Effector memory CD4-positive, alpha-beta T cell (primary cell): Measurements from ENCODE around the gene NTN3.
"Not testable (repeated sequence)": the region's sequence is repeated elsewhere in the genome, so short reads cannot be mapped to it uniquely, and the experiment has no call there.

ENCODE experiments used
- DNase-seq, 3 donors: peaks; one replicate each; pipeline ENCODE4 v3.0.0-alpha.2; 2020
- H3K27ac ChIP-seq: 2 replicates; pipeline ENCODE4 v1.7.0; 2013; ENCODE audit warnings: mild to moderate bottlenecking, low read length, moderate library complexity; ENCODE audit not compliant: insufficient read depth, poor library complexity, severe bottlenecking
- H3K27me3 ChIP-seq: replicated peaks from 2 replicates; pipeline ENCODE4 v1.7.0; 2013; ENCODE audit warnings: mild to moderate bottlenecking, low read length; ENCODE audit not compliant: insufficient read depth, control insufficient read depth, poor library complexity, severe bottlenecking
- H3K36me3 ChIP-seq: 2 replicates; pipeline ENCODE4 v1.7.0; 2013; ENCODE audit warnings: mild to moderate bottlenecking, low read length, moderate library complexity; ENCODE audit not compliant: control insufficient read depth, insufficient read depth
- H3K4me1 ChIP-seq: 2 replicates; pipeline ENCODE4 v1.7.0; 2013; ENCODE audit warnings: low read length, mild to moderate bottlenecking; ENCODE audit not compliant: control insufficient read depth, insufficient read depth, poor library complexity, severe bottlenecking
- H3K4me3 ChIP-seq: 2 replicates; pipeline ENCODE4 v1.7.0; 2013; ENCODE audit warnings: low read length, low read depth, mild to moderate bottlenecking; ENCODE audit not compliant: insufficient read depth, poor library complexity, severe bottlenecking
- H3K9me3 ChIP-seq: 2 replicates; pipeline ENCODE4 v1.7.0; 2013; ENCODE audit warnings: mild to moderate bottlenecking, low read length, moderate library complexity; ENCODE audit not compliant: control insufficient read depth

The NTN3 gene

GRCh38 chr16:2429034-2429770 is 41.9 kb upstream of the NTN3 start, which contains the start of gene CCNF:
Gene CCNF, plus strand, starts transcription at chr16:2429447. Its CDS starts 35 bp downstream, at chr16:2429482.
- H3K27ac ChIP-seq, result peak within 1 kb of the TSS; percentile 53
- peak; percentile 95 to 96 (median 96) for DNase-seq
- H3K27me3 ChIP-seq, result no peaks in the 10 kb centered on the region
- H3K4me3 ChIP-seq, result peak within 1 kb of the TSS; percentile 89
- peaks cover 9% of the 10 kb centered on the region for H3K4me1 ChIP-seq
- H3K36me3 ChIP-seq, result no peaks in the 10 kb centered on the region
- no peaks in the 10 kb centered on the region for H3K9me3 ChIP-seq

GRCh38 chr16:2429771-2430663 is 41.1 kb upstream of the NTN3 start:
- H3K4me3 ChIP-seq, result peak overlapping the region; percentile 89
- H3K9me3 ChIP-seq, result no peaks in the 10 kb centered on the region
- DNase-seq, result no peak

GRCh38 chr16:2432286-2432685 is 38.8 kb upstream of the NTN3 start:
- H3K9me3 ChIP-seq, result no peaks in the 10 kb centered on the region
- peaks cover 4% of the 10 kb centered on the region for H3K36me3 ChIP-seq
- DNase-seq, result no peak
- peaks cover 9% of the 10 kb centered on the region for H3K4me1 ChIP-seq
- H3K4me3 ChIP-seq, result no peak overlapping the region
- H3K27me3 ChIP-seq, result no peaks in the 10 kb centered on the region
- H3K27ac ChIP-seq, result no peak overlapping the region

More at GRCh38 chr16:2429771-2430663, 41.1 kb upstream of the NTN3 start:
- Histone ChIP-seq H3K27me3 (no peaks in the 10 kb centered on the region), H3K27ac (peak overlapping the region; percentile 53), H3K36me3 (no peaks in the 10 kb centered on the region), H3K4me1 (peaks cover 9% of the 10 kb centered on the region)

GRCh38 chr16:2432801-2433505 is 38.1 kb upstream of the NTN3 start:
- no peaks in the 10 kb centered on the region for H3K9me3 ChIP-seq
- no peak for DNase-seq
- H3K4me1 ChIP-seq, result peaks cover 9% of the 10 kb centered on the region
- no peak overlapping the region for H3K4me3 ChIP-seq
- peaks cover 4% of the 10 kb centered on the region for H3K36me3 ChIP-seq
- no peaks in the 10 kb centered on the region for H3K27me3 ChIP-seq
- no peak overlapping the region for H3K27ac ChIP-seq

GRCh38 chr16:2435236-2435635 is 35.9 kb upstream of the NTN3 start:
- H3K27ac ChIP-seq, H3K4me1 ChIP-seq, H3K27me3 ChIP-seq, H3K4me3 ChIP-seq, DNase-seq, H3K9me3 ChIP-seq, H3K36me3 ChIP-seq: not testable (repeated sequence)

- no peak for DNase-seq
- Histone ChIP-seq H3K27ac (no peak overlapping the region), H3K27me3 (no peaks in the 10 kb centered on the region), H3K4me3 (no peak overlapping the region), H3K9me3 (no peaks in the 10 kb centered on the region), H3K36me3 (peaks cover 4% of the 10 kb centered on the region), H3K4me1 (no peaks in the 10 kb centered on the region)
These were observed 35.0 kb upstream of the NTN3 start for GRCh38 chr16:2436110-2436509.

- H3K36me3 ChIP-seq, result peaks cover 4% of the 10 kb centered on the region
- no peak for DNase-seq
- no peak overlapping the region for H3K4me3 ChIP-seq
- no peak overlapping the region for H3K27ac ChIP-seq
- no peaks in the 10 kb centered on the region for H3K27me3 ChIP-seq
- no peaks in the 10 kb centered on the region for H3K4me1 ChIP-seq
- H3K9me3 ChIP-seq, result no peaks in the 10 kb centered on the region
These were observed 33.9 kb upstream of the NTN3 start for GRCh38 chr16:2437032-2437790.

- no peaks in the 10 kb centered on the region for H3K4me1 ChIP-seq
- H3K4me3 ChIP-seq, result no peak overlapping the region
- no peak for DNase-seq
- no peaks in the 10 kb centered on the region for H3K27me3 ChIP-seq
- peaks cover 4% of the 10 kb centered on the region for H3K36me3 ChIP-seq
- no peak overlapping the region for H3K27ac ChIP-seq
- H3K9me3 ChIP-seq, result no peaks in the 10 kb centered on the region
These were observed 33.0 kb upstream of the NTN3 start for GRCh38 chr16:2438121-2438520.

GRCh38 chr16:2439598-2439997 is 31.5 kb upstream of the NTN3 start:
- Histone ChIP-seq H3K4me3 (no peak overlapping the region), H3K4me1 (no peaks in the 10 kb centered on the region), H3K27ac (no peak overlapping the region), H3K27me3 (no peaks in the 10 kb centered on the region), H3K9me3 (no peaks in the 10 kb centered on the region), H3K36me3 (peaks cover 4% of the 10 kb centered on the region)
- DNase-seq, result no peak
